Activated CD4-positive, alpha-beta T cell treated with anti-CD3 and anti-CD28 coated beads, Interleukin-2, Interleukin-4, amounts not matched to agents 100 ng/mL and 50 ng/mL, durations not matched to agents 16 hours and 8 hours (primary cell): Measurements from ENCODE around the gene SLC4A3.

Experiments
- DNase-seq: peaks from one replicate; pipeline ENCODE4 v3.0.0-alpha.2; 2020; ENCODE audit warnings: low spot score

SLC4A3 gene

DNA sequence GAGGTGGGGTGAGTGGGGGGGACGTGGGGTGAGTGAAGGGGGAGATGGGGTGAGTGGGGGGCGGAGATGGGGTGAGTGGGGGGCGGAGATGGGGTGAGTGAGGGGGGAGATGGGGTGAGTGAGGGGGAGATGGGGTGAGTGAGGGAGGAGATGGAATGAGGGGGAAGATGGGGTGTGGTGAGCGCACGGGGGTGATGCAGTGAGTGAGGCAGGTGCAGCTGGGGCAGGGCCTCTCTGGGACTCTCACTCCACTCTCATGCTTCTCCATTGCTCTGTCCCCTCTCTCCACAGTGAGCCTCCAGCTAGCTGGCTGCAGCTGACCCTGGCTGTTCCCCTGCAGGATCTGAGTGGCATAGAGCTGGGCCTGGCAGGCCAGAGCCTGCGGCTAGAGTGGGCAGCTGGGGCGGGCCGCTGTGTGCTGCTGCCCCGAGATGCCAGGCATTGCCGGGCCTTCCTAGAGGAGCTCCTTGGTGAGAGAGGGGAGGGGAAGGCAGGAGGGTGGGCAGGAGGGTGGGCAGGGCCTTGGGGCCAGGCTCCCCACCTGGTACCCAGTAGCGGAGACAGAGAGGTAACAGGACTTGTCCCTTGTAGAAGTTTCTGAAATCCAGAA, 13.9 kb upstream of the SLC4A3 start:
- DNase-seq: no peak

- no peak for DNase-seq
Measured at GRCh38 chr2:219614076-219614860, 13.2 kb upstream of the SLC4A3 start.

GRCh38 chr2:219615036-219615435, 12.4 kb upstream of the SLC4A3 start:
- no peak for DNase-seq

- DNase-seq: no peak
Measured at GRCh38 chr2:219615894-219616293, 11.5 kb upstream of the SLC4A3 start.

DNA sequence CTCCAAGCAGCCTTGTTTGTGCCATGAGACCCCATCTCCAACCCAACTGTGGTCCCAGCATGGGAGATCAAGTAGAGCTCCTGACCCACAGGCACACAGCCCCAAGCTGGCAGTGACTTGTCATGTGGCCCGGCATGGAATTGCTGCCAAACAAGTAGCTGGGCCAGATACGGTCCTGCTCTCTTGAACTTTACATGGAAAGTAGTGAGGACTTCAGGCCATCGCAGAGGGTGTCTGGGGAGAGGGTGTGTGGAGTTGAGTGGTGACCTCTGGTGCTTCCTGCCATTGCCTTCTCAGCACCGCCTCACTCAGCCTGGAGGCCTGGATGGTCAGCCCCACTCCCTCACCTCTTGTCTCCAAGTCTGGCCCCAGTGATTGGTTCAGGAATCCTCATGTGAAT, 10.9 kb upstream of the SLC4A3 start:
- no peak for DNase-seq

DNA sequence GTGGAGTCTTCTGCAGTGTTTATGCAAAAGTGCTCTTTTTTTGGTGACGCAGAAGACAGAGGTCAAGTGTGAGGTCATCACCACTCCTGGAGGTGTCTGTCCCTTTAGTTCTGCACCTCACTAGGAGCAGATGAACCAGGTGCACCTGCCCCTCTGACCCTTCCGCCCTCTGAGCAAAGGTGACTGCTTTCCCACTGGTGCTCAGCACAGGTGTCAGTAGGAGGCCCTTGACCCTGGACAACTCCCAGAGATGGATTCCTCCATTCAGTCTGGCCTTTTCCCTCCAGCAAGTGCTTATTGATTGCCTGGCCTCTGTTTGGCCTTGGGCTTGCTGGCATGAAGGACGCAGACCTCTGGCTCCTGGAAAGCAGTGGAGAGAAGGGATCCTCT, 8.7 kb upstream of the SLC4A3 start:
- no peak for DNase-seq

- DNase-seq: no peak
Measured at GRCh38 chr2:219619235-219619634, 8.2 kb upstream of the SLC4A3 start.

DNA sequence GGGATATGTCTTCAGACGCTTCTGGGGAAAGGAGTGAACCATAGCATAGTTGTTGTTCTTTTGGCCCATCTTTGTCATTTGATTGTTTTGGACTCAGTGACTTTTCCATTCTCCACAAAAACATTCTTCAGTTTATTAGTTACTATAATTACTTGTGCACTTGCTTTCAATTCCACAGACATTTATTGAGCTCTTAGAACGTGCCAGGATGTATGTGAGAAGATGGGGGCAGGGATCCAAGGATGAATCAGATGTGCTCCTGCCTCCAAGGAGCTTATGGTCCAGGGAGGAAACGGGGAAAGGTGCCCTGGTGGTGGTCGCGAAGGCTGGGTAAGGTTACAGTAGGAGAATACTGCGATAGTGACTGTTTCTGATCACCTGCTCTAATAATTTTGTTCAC, 6.9 kb upstream of the SLC4A3 start:
- DNase-seq: no peak

- DNase-seq: no peak
Measured at GRCh38 chr2:219621935-219622334, 5.5 kb upstream of the SLC4A3 start.

GRCh38 chr2:219622472-219622871, 5.0 kb upstream of the SLC4A3 start:
- DNase-seq: no peak

DNA sequence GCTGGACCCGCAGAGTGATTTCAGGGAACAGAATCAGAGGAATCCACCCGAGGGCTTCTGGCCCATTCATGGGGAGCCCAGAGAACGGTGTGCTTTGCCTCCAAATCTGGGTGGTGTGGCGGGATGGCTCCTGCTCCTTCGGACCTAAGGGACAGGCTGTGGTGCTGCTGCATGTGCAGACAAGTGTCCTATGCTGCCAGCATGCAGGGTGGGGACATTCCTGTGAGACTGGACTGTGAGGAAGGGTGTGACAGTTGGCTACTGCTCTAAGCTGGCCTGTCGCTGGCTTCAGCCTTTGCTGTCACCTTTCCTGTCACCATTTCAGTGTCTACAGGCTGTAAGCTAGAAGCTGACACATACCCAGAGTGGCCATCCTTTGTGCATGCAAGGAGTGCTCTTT, 2.9 kb upstream of the SLC4A3 start:
- no peak for DNase-seq

- DNase-seq: no peak
Measured at GRCh38 chr2:219625179-219625578, 2.3 kb upstream of the SLC4A3 start.

DNA sequence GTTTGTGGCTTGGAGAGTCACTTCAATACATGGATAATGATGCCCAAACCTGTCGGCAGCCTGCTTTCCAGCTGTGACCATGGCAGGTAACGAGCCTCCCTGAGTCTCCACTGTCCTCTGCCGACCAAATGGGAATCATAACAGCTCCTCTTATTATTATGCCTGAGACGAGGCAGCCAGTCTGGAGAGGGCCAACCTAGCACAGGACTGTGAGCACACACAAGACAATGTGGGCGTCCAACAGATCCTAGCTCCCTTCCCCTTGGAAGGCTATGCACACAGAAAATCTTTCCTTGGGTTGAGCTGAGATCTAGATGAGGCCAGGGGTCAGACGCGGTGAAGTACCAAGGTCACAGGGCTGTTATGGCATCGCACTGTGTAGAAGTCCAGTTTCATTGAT, 890 bp upstream of the SLC4A3 start:
- no peak for DNase-seq

DNA sequence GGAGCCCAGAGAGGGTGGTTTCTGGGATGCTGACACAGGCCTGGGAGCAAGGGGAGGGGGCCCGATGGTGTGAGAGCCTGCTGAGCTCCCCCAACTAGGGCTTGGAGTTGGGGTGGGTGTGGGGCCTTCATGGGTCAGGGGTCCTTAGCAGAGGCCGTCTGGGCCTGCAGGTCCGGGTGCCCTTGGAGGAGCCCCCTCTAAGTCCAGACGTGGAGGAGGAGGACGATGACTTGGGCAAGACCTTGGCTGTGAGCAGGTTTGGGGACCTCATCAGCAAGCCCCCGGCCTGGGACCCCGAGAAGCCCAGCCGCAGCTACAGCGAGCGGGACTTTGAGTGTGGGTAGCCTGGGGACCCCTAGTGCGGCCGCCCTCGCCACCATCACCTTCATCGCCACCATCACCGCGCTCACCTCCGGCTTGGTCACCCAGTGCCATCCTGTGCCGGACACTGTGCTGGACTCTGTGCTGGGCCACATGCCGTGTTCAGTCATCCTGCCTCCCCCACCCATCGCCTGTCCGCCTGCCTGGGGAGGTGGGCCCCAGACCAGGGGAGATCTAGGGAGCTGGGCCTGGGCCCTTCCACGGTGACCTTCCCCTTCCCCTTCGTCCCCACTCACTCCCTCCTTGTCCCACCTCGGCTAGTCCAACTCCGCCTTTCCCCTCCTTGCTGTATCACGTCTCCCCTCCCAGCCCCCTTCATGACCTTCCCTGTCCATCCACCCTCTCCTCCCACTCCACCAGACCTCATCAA, 980 bp downstream of the SLC4A3 start:
- no peak for DNase-seq

DNA sequence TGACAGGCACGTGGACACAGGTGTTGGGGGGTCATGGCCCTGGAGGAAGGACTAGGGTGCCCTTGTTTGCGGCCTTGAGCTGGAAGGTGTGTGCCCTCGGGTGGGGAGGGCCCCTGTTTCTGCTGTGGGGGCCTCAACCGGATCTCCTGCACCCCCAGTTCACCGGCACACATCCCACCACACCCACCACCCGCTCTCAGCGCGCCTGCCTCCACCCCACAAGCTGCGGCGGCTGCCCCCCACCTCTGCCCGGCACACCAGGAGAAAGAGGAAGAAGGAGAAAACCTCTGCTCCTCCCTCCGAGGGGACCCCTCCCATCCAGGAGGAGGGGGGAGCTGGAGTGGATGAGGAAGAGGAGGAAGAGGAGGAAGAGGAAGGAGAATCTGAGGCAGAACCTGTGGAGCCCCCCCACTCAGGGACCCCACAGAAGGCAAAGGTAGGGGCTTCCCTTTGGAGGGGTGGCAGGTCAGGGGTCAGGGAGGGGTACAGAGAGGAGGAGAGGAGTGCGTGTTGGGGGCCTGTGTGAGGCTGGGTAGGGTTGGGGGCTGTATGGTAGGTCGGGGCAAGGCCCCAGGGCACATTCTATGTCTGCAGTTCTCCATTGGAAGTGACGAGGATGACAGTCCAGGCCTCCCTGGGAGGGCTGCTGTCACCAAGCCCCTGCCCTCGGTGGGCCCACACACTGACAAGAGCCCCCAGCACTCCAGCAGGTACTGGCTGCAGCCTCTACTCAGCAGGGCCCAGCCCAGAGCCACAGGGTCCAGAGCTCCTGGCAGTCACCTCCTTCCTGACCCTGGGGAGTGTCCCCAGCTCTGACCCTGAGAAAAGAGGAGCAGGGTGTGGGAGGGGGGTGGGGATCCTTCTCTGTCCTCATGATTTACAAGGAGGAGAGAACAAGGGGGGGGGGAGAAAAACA, 1.8 kb downstream of the SLC4A3 start:
- DNase-seq: no peak

- no peak for DNase-seq
Measured at GRCh38 chr2:219629976-219630695, 2.7 kb downstream of the SLC4A3 start.

DNA sequence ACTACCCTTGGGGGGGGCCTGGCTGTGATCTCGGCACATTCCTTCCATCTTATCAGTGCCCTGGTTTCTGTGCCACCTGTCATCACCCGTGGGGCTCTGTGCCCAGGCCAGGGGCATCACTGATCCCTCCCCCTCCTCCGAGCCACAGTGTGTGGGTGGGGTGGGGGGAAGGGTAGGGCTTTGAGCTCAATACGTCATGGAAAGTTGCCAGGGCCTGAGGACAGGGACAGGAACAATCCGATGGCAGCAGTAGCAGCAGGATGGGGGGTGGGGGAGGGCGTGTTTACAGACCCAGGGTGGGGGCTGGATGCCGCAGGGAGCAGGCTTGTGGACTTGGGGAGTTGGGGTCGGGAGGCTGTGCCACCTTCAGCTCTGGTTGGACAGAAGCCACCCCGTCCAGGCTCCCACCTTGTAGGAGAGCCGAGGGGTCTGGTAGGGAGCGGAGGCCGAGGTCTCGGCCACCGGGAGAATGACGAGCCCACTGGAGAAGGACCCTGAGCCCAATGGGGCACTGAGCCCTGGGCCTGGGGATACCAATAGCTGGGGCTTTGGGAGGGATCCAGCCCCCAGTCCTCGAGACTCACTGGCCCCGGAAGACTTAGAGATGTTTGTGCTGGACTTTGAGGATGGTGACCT, 3.5 kb downstream of the SLC4A3 start:
- DNase-seq: no peak

DNA sequence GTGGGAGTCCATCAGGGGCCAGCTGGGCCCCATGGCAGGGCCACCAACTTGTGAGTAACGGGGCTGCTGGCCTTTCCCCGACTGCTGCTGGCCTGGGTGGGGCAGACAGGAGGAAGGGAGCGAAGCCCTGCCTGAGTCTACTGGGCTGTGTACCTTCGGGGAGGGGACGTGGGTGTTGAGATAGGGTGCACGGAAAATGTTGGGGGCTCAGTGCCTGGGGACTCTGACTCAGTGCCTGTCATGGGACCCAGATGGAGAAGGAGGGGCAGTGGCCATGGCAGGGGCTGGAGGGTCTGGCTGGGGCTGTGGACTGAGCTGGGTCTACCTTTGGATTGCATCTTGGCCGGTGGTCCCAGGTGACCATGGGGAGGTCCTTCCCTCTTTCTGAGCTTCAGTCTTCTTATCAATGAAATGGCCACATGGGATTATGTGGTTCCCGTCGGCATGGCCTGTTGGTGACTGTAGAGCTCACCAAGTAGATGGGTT, 4.0 kb downstream of the SLC4A3 start:
- no peak for DNase-seq

DNA sequence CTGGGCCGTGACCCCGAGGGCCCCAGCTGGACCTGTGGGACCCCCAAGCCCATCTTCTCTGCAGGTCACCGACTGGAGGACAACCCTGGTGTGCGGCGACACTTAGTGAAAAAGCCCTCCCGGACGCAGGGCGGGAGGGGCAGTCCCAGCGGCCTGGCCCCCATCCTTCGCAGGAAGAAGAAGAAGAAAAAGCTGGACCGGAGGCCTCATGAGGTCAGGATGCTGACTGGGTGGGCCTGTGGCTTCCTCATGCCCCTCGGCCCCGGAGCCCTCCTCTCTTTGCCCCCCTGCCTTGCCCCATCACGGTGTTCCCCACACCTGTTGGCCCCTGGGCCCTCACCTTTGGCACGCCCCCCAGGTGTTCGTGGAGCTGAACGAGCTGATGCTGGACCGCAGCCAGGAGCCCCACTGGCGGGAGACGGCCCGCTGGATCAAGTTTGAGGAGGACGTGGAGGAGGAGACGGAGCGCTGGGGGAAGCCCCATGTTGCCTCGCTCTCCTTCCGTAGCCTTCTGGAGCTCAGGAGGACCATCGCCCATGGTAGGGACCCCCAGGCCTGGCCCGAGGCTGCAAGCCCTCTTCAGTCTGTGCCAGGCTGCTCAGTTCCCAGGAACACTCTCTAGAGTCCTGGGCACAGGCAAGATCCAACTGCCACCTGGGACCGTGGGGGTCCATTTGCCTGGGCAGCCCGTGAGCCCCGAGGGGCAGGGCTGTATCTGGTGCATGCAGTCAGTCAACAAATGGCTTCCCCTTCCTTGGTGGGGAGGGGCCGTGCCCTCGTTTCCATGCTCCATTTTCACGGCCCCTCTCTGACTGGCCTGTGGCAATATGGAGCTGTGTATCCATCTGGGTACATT, 4.7 kb downstream of the SLC4A3 start:
- DNase-seq: no peak

DNA sequence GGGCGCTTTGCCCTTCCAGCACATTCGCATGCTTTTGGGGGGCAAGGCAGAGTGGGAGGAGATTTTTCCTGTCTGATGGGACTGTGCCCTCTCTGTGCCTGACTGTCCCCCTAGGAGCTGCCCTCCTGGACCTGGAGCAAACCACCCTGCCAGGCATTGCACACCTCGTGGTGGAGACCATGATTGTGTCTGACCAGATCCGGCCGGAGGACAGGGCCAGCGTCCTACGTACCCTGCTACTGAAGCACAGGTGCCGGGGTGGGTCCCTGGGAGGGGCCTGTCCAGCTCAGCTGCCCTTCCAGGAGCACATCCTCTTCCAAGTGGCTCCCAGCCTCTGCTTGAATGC, 5.3 kb downstream of the SLC4A3 start:
- DNase-seq: no peak
